ENCODE measurements around the gene RAB27B.
"Not testable (repeated sequence)": the region's sequence is repeated elsewhere in the genome, so short reads cannot be mapped to it uniquely, and the experiment has no call there.

Gene RAB27B

GRCh38 chr18:54820785-54821275, 7.4 kb upstream of the RAB27B start:
- not testable (repeated sequence) for FAIRE-seq

GRCh38 chr18:54822872-54823845, 5.1 kb upstream of the RAB27B start:
- no peak for FAIRE-seq

- FAIRE-seq = no peak
These were observed 3.5 kb upstream of the RAB27B start for GRCh38 chr18:54824761-54825160.

DNA sequence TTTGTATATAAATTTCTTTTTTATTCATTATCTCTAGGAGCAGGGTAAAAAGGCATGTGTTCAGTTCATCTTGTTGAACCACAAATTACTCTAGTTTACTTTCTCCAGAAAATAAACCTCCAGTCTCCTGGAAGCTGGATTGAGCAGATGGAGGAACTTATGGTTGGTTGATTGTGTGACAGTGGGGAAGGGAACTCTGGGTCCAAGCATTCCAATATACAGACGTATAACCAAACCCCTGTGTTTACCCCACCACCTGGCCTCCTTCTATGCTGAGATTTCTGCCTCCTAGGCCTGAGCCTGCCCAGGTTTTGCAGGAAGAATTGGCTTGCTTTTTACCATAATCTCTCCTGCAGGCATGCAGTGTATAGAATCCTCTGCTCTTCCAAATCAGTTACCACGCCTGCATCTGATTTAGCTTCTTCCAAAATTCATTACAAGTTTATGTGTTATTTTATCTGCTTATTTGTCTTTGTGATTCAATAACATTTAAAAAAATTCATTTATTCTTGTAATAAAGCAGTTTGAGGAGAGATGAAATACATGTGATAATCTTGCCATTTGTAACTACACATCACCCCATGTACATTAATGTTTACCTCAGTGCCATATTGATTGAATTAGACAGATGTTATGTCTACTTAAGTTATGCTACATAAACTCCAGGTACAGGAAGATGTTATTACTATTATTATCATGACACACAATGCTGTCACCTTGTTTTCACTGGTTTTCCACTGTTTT, 2.5 kb upstream of the RAB27B start:
- no peak for FAIRE-seq

DNA sequence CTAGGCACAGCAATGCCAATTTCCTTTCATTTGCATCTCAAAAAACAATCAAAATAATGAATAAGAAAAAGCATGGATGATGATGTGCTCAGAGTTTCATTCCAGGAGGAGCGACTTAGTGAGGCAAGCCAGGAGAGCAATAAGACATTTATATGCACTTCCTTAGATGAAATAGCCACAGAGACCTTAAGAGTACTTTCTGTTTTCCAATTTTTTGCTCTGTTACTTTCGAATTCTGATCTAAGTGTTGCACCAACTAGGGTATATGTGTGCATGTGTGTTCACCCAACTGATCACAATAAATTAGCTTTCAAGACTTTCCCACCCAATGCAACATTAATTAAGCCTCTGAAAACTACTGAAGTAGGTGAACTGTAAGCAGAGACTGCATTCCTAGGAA, 709 bp downstream of the RAB27B start:
- no peak for FAIRE-seq

GRCh38 chr18:54829856-54830255, 1.6 kb downstream of the RAB27B start:
- FAIRE-seq = no peak

DNA sequence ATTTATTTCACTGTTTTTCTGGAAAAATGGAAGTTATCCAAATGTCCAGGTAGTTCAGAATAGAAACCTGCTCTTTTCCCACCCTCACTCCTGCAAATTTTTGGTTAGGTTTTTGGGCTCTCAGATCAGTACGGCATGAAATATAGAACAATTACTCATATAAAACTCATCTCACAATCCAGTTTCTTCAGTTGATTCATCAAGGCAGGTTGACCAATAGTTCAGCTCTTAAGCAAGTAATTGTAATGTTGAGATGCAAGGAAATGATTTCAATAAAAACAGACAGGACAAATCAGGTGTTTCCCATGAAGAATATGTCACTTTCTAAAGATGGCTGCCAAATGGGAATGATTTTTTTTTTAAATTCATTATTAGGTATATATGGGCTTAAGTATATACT, 2.0 kb downstream of the RAB27B start:
- no peak for FAIRE-seq

- no peak for FAIRE-seq
These were observed 2.6 kb downstream of the RAB27B start for GRCh38 chr18:54830866-54831265.

DNA sequence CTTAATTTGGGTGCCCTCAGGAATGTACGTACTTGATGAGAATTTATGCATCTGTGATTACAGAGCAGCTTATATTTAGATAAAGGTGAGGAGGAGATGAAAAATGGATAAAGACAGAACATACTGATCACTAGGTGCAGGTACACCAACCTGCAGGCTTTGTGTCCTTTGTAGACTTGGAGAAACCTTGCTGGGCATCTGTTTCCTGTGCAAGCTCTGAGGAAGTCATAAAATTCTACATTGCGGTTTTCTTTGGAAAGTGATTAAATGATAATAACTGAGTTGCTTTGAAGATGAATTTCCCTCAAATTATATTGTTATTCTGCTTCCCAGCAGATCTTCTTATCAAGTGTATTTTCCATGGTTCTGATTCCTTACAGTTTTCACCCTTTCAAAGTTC, 7.7 kb downstream of the RAB27B start:
- FAIRE-seq = no peak

DNA sequence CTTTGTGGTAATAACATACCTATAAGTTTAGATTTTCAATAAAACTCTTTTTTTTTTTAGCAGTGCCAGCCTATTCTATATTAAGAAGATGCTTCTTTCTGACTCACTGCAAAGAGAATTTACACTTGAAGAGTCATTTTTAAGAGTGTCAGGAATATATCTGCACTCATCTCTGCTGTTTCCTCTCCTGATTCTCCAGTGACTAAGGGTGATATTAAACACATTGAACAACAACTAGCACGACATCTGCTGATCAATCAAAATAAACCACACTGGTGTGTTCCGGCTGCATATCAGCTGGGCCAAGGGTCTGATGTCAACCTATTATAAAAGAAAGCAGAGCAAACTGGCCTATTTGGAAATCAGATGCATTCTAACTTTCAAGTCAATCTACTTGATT, 15.0 kb downstream of the RAB27B start:
- no peak for FAIRE-seq

DNA sequence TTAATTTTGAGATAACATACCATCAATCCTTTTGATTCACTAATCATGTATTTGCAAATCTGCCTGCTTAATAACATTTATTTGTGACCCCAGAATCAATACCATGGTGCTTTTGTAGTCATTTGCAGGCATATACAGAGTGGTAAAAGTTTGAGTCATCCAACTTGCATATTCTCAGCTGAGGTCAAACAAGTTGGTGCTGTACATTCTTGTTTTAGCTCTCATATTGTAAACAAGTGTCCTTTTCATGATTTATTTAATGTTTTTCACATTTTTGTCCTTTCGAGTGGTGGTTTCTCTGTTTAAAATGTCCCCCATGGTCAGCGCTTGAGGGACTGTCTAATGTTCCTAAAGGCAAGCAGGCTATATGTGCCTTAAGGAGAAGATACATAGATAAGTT, 17.5 kb downstream of the RAB27B start:
- no peak for FAIRE-seq

- no peak for FAIRE-seq
These were observed 19.8 kb downstream of the RAB27B start for GRCh38 chr18:54848121-54848520.

GRCh38 chr18:54849683-54850082, 21.4 kb downstream of the RAB27B start:
- no peak for FAIRE-seq

DNA sequence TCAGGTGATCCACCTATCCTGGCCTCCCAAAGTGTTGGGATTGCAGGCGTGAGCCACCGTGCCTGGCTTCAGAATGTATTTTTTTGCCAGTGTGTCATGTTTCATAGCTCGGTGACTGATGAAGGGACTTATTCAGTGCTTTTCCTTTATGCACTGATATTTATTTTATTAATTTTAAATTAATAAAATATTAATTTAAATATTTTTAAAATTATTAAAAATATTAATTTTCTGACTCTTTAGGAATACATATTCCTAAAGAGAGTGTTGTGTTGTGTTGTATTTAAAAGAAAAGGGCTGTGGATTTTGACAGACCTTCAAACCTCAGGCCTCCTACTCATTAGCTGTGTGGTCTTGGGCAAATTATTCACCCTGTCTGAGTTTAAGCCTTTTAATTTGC, 22.3 kb downstream of the RAB27B start:
- FAIRE-seq = no peak

GRCh38 chr18:54852780-54853675, 24.8 kb downstream of the RAB27B start:
- FAIRE-seq = no peak

DNA sequence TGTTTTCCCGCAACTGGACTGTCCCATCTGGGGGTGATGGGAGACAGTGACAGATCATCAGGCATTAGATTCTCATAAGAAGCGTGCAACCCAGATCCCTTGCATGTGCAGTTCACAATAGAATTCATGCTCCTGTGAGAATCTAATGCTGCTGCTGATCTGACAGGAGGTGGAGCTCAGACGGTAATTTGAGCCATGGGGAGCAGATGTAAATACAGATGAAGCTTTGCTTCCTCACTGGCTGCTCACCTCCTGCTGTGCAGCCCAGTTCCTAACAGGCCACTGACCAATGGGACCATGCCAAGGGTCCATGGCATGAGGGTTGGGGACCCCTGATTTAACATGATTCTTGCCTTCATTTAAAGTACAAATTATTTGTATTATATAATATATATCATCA, 26.8 kb downstream of the RAB27B start:
- FAIRE-seq = not testable (repeated sequence)

DNA sequence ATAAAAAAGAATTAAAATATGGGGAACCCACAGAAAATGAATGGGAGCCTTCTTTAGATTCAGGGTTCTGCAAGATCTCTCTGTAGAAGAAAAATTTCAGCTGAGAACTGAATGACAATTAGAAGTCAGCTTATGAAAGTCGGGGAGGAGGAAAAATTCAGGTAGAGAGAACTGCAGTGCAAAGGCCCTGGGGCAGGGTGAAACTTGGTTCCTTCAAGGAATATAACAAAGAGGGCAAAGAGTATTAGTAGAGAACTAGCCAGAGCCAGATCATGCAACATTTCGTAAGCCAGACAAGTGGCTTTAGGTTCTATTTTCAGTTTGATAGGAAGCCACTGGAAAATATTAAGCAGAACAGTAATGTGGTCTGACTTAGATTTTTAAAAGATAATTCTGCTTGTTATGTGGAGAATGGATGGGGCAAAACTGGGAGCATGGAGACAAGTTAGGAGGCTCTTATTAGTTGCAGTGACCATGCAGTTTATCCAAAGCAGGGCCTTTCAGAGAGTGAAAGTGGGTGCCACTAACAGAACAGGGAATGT, 27.9 kb downstream of the RAB27B start:
- no peak for FAIRE-seq

DNA sequence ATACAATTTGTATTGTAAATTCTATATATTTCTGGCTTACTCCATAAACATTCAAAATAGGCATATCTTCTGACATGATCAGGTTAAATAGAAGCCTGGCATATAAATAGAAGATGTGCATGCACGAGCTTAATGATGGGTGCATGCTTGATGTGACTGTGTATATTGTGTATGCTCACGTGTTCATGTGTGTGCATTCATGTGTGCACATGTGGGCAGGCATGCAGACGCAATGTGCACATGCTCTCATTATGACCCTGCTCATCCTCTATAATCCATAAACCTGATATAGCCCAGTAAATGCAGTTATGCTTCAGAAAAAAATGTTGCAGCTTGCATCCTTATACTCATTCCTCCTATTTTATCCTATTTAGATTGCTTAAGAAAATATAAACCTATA, 29.2 kb downstream of the RAB27B start:
- no peak for FAIRE-seq

GRCh38 chr18:54859667-54860421, 31.6 kb downstream of the RAB27B start:
- no peak for FAIRE-seq

DNA sequence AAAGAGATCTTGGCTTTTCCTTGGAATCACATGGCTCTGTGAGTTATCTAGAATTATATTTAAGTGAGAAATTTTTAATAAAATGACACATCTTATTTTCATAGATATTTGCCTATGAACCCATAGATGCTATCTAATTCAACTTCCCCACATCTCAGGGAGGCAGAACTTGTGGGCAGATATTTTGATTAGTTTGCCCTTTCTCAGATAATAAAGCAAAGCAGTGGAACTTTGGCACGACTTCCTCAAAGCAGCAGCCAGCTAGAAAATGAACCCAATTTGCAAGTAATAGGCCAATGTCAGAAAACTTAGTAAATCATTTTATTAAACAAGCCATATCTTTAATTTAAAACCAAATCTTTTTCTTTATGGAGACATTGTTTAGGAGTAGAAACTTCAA, 32.7 kb downstream of the RAB27B start:
- FAIRE-seq = no peak

GRCh38 chr18:54867131-54867530, 38.9 kb downstream of the RAB27B start:
- FAIRE-seq = no peak

- FAIRE-seq = no peak
These were observed 43.0 kb downstream of the RAB27B start for GRCh38 chr18:54871231-54871630.

All from A204.1 (cell line).